H1 (cell line): ENCODE measurements around the gene THBS4. TPM values are rescaled to one million over a fixed set of nuclear protein-coding genes. Genes with fewer than 3 reads are reported as not detected.

ENCODE experiments used
- CTCF ChIA-PET: fragments of 300-600 bp; sonication (Branson Sonifier 250); formaldehyde crosslinking; loops from one replicate; lab custom pipeline; 2021; ENCODE audit not compliant: partially characterized antibody; lab: Charles Lee
- POLR2A ChIA-PET: fragments of 300-600 bp; sonication (Branson Sonifier 250); formaldehyde crosslinking; loops from one replicate; lab custom pipeline; 2021; ENCODE audit warnings: inconsistent platforms; ENCODE audit not compliant: partially characterized antibody; lab: Charles Lee
- DNase-seq, 2 experiments: peaks; one replicate each; pipeline versions ENCODE4 v3.0.0 to v3.0.0-alpha.2; 2010 to 2022; ENCODE audit warnings: low spot score in 2 of 2, low read depth in 1 of 2, mixed read lengths in 1 of 2
- FAIRE-seq: peaks from 2 replicates; lab custom pipeline; 2011; peaks lifted over from hg19 to GRCh38; lab: Jason Lieb, UNC
- H2AFZ ChIP-seq: 2 replicates; pipeline ENCODE4 v1.8.1; 2012; ENCODE audit warnings: low read length, inconsistent platforms
- H2AK5ac ChIP-seq: 2 replicates; pipeline ENCODE4 v1.6.1; 2013; ENCODE audit warnings: low read depth, low read length
- H2BK120ac ChIP-seq: replicated peaks from 2 replicates; pipeline ENCODE3; 2013; ENCODE audit warnings: low read depth, low read length, inconsistent platforms
- H2BK12ac ChIP-seq: 2 replicates; pipeline ENCODE4 v1.6.1; 2013; ENCODE audit warnings: low read depth, low read length
- H2BK15ac ChIP-seq: 2 replicates; pipeline ENCODE4 v1.6.1; 2013; ENCODE audit warnings: low read length
- H2BK20ac ChIP-seq: 2 replicates; pipeline ENCODE4 v1.6.1; 2013; ENCODE audit warnings: low read length
- H2BK5ac ChIP-seq: 2 replicates; pipeline ENCODE4 v1.6.1; 2013; ENCODE audit warnings: low read depth, low read length
- H3K14ac ChIP-seq: 2 replicates; pipeline ENCODE4 v1.6.1; 2013; ENCODE audit warnings: inconsistent platforms; ENCODE audit not compliant: insufficient read length
- H3K18ac ChIP-seq: 2 replicates; pipeline ENCODE4 v1.6.1; 2013; ENCODE audit warnings: low read length; ENCODE audit errors: extremely low read depth
- H3K23ac ChIP-seq: 2 replicates; pipeline ENCODE4 v1.6.1; 2013; ENCODE audit warnings: inconsistent platforms; ENCODE audit not compliant: insufficient read length
- H3K23me2 ChIP-seq: 2 replicates; pipeline ENCODE4 v1.6.1; 2013; ENCODE audit warnings: low read depth, low read length
- H3K27ac ChIP-seq: 2 replicates; pipeline ENCODE4 v1.6.1; 2011; ENCODE audit warnings: low read depth, low read length, inconsistent platforms
- H3K27me3 ChIP-seq, 4 experiments: replicated peaks in 1 of 4; 1 replicate in 1 of 4; 2 replicates in 3 of 4; pipeline versions ENCODE4 v1.6.1 to v1.8.1; 2011 to 2013; ENCODE audit warnings: low read length in 3 of 4, mild to moderate bottlenecking in 3 of 4, inconsistent platforms in 2 of 4, mixed read lengths in 2 of 4, moderate library complexity in 1 of 4; ENCODE audit not compliant: control insufficient read depth in 3 of 4, insufficient read depth in 3 of 4; ENCODE audit errors: extremely low read depth in 1 of 4
- H3K36me3 ChIP-seq, 4 experiments: 2 replicates each; pipeline versions ENCODE4 v1.6.1 to v1.8.1; 2011 to 2013; ENCODE audit warnings: mild to moderate bottlenecking in 4 of 4, low read length in 3 of 4, moderate library complexity in 2 of 4, control low read depth in 1 of 4, inconsistent platforms in 1 of 4; ENCODE audit not compliant: insufficient read depth in 4 of 4, control insufficient read depth in 2 of 4
- H3K4ac ChIP-seq: replicated peaks from 2 replicates; pipeline ENCODE3; 2013; ENCODE audit warnings: low read length, low read depth, mixed read lengths, inconsistent platforms; ENCODE audit not compliant: insufficient read length
- H3K4me1 ChIP-seq, 4 experiments: replicated peaks in 1 of 4; 1 replicate in 1 of 4; 2 replicates in 3 of 4; pipeline versions ENCODE4 v1.6.1 to v1.8.1; 2011 to 2013; ENCODE audit warnings: low read length in 3 of 4, inconsistent platforms in 2 of 4, mixed read lengths in 1 of 4; ENCODE audit not compliant: insufficient read depth in 4 of 4, control insufficient read depth in 3 of 4
- H3K4me2 ChIP-seq, 2 experiments: 2 replicates each; pipeline versions ENCODE4 v1.6.1 to v1.8.1; 2011 to 2013; ENCODE audit warnings: low read depth in 2 of 2, low read length in 2 of 2, control low read depth in 1 of 2, inconsistent platforms in 1 of 2, mild to moderate bottlenecking in 1 of 2; ENCODE audit not compliant: insufficient read depth in 1 of 2
- H3K4me3 ChIP-seq, 4 experiments: fragments of 200-600, 300-600 bp in 1 of 4; sonication (generic), shearing (Covaris generic), sonication (Bioruptor Twin) in 1 of 4; 2 replicates each; pipeline versions ENCODE4 v1.5.1 to v1.8.1; 2011 to 2016; ENCODE audit warnings: low read length in 4 of 4, low read depth in 3 of 4, control low read depth in 2 of 4, inconsistent platforms in 2 of 4, mild to moderate bottlenecking in 2 of 4, mixed read lengths in 1 of 4, moderate library complexity in 1 of 4; ENCODE audit not compliant: insufficient read depth in 2 of 4; ENCODE audit errors: extremely low read depth in 1 of 4
- H3K56ac ChIP-seq: replicated peaks from 2 replicates; pipeline ENCODE3; 2013; ENCODE audit warnings: low read depth, mild to moderate bottlenecking, mixed read lengths, low read length, inconsistent platforms; ENCODE audit not compliant: insufficient read length
- H3K79me1 ChIP-seq: 2 replicates; pipeline ENCODE4 v1.6.1; 2013; ENCODE audit warnings: low read depth, low read length, control low read depth
- H3K79me2 ChIP-seq, 2 experiments: 2 replicates each; pipeline versions ENCODE4 v1.6.1 to v1.8.1; 2012 to 2013; ENCODE audit warnings: low read length in 2 of 2, mild to moderate bottlenecking in 2 of 2, inconsistent platforms in 1 of 2; ENCODE audit not compliant: insufficient read depth in 2 of 2, control insufficient read depth in 1 of 2
- H3K9ac ChIP-seq, 4 experiments: replicated peaks in 1 of 4; 1 replicate in 1 of 4; 2 replicates in 3 of 4; pipeline versions ENCODE4 v1.6.1 to v1.8.1; 2011 to 2013; ENCODE audit warnings: low read depth in 3 of 4, low read length in 3 of 4, control low read depth in 2 of 4, mild to moderate bottlenecking in 2 of 4, moderate library complexity in 2 of 4, inconsistent platforms in 1 of 4; ENCODE audit errors: extremely low read depth in 1 of 4
- H3K9me3 ChIP-seq, 2 experiments: 2 replicates each; pipeline versions ENCODE4 v1.6.1 to v1.8.1; 2012 to 2013; ENCODE audit warnings: mild to moderate bottlenecking in 2 of 2, moderate library complexity in 2 of 2, control low read depth in 1 of 2, inconsistent platforms in 1 of 2, low read depth in 1 of 2, low read length in 1 of 2, mixed read lengths in 1 of 2; ENCODE audit not compliant: insufficient read depth in 2 of 2
- H4K20me1 ChIP-seq, 2 experiments: replicated peaks in 1 of 2; 2 replicates each; pipeline versions ENCODE3 to v1.8.1; 2011 to 2013; ENCODE audit warnings: inconsistent platforms in 2 of 2, low read length in 2 of 2, mild to moderate bottlenecking in 1 of 2; ENCODE audit not compliant: insufficient read depth in 2 of 2, control insufficient read depth in 1 of 2
- H4K5ac ChIP-seq: 2 replicates; pipeline ENCODE4 v1.6.1; 2013; ENCODE audit warnings: low read length, low read depth, mixed read lengths, inconsistent platforms; ENCODE audit not compliant: insufficient read length
- H4K8ac ChIP-seq: 2 replicates; pipeline ENCODE4 v1.8.0; 2013; ENCODE audit warnings: mild to moderate bottlenecking, moderate library complexity, low read length, inconsistent platforms; ENCODE audit not compliant: insufficient read depth; ENCODE audit errors: extremely low read depth
- H4K91ac ChIP-seq: replicated peaks from 2 replicates; pipeline ENCODE3; 2013; ENCODE audit warnings: low read length, mixed read lengths, inconsistent platforms; ENCODE audit not compliant: insufficient read length
- CEBPB ChIP-seq: IDR thresholded peaks from 2 replicates; pipeline ENCODE4 v1.6.1; 2012; ENCODE audit warnings: low read depth, low read length
- E2F6 ChIP-seq: IDR thresholded peaks from 2 replicates; pipeline ENCODE4 v1.6.1; 2012; ENCODE audit warnings: inconsistent platforms
- EGR1 ChIP-seq: IDR thresholded peaks from 2 replicates; pipeline ENCODE4 v1.6.1; 2011; ENCODE audit warnings: low read depth, low read length, borderline replicate concordance
- FOSL1 ChIP-seq: IDR thresholded peaks from 2 replicates; pipeline ENCODE4 v1.6.1; 2011; ENCODE audit warnings: mild to moderate bottlenecking, low read depth, low read length, moderate library complexity; ENCODE audit not compliant: insufficient read depth
- JUND ChIP-seq: IDR thresholded peaks from 2 replicates; pipeline ENCODE4 v1.6.1; 2011; ENCODE audit warnings: mild to moderate bottlenecking, improper control_type of control experiment, low read length
- MAFK ChIP-seq: IDR thresholded peaks from 2 replicates; pipeline ENCODE4 v1.6.1; 2012; ENCODE audit warnings: low read depth, mild to moderate bottlenecking, improper control_type of control experiment, low read length
- SP1 ChIP-seq: IDR thresholded peaks from 2 replicates; pipeline ENCODE4 v1.6.1; 2011; ENCODE audit warnings: low read depth, low read length
- SP2 ChIP-seq: IDR thresholded peaks from 2 replicates; pipeline ENCODE4 v1.6.1; 2012; ENCODE audit warnings: mild to moderate bottlenecking, low read length, inconsistent platforms
- SRF ChIP-seq: IDR thresholded peaks from 2 replicates; pipeline ENCODE4 v1.6.1; 2011; ENCODE audit warnings: mild to moderate bottlenecking, low read depth, low read length, moderate library complexity
- TAF1 ChIP-seq: IDR thresholded peaks from 2 replicates; pipeline ENCODE4 v1.6.1; 2011; ENCODE audit warnings: mild to moderate bottlenecking, low read depth, low read length
- TBP ChIP-seq: IDR thresholded peaks from 2 replicates; pipeline ENCODE4 v1.6.1; 2011; ENCODE audit warnings: low read depth, low read length, improper control_type of control experiment
- TEAD4 ChIP-seq: IDR thresholded peaks from 2 replicates; pipeline ENCODE4 v1.6.1; 2012; ENCODE audit warnings: low read depth, low read length, inconsistent platforms, mixed read lengths
- ZNF274 ChIP-seq: IDR thresholded peaks from 2 replicates; pipeline ENCODE4 v1.7.0; 2012; ENCODE audit warnings: low read length, borderline replicate concordance; ENCODE audit errors: extremely low read depth
- WGBS, 2 experiments: shearing (Covaris generic) in 1 of 2; methylation state at CpG; one replicate each; pipeline versions ENCODE4 v1.1.6 to v1.1.7; 2013 to 2015; ENCODE audit warnings: low lambda C conversion rate in 2 of 2, mixed read lengths in 2 of 2, inconsistent platforms in 1 of 2, low coverage in 1 of 2, missing lambda C conversion rate in 1 of 2; ENCODE audit not compliant: insufficient replicate concordance in 2 of 2, insufficient coverage in 1 of 2, insufficient read length in 1 of 2; ENCODE audit errors: extremely low coverage in 1 of 2, missing lambda C conversion rate in 1 of 2; 5-methylcytosine and 5-hydroxymethylcytosine counted together
- polyA plus RNA-seq, 7 experiments: library from polyadenylated mRNA; depleted of rRNA in 3 of 7; stranded (reverse) in 5 of 7; unstranded in 2 of 7; fragments of >200 nt in 5 of 7; fragments of 200-250 nt in 2 of 7; gene quantifications; 1 replicate in 5 of 7; 2 replicates in 1 of 7; 4 replicates in 1 of 7; pipeline versions ENCODE4 v1.2.1 to v1.2.3, GENCODE V29; 2011 to 2013; ENCODE audit warnings: missing spikeins in 2 of 7, mixed read lengths in 2 of 7
- total RNA-seq: library from RNA; stranded (reverse); fragmentation: NEBNext Ultra II Directional; extraction: Animal tissue kit (Norgen Biotek cat#: 25700); gene quantifications from 2 replicates; pipeline ENCODE4 v1.2.1, GENCODE V29; 2021

THBS4 gene
- total and polyA plus RNA-seq, 2 of the 8 experiments (the other 6 are each of a cell fraction or from before 2014, with no cell fraction given), result 12.8 to 25.4 TPM

GRCh38 chr5:80076131-80077050 is 41.2 kb downstream of the THBS4 start:
- no peak overlapping the region for H2BK20ac ChIP-seq
- no peak overlapping the region for H2BK15ac ChIP-seq
- H3K14ac ChIP-seq, result no peak overlapping the region
- no peak overlapping the region for H4K5ac ChIP-seq
- CTCF ChIA-PET, result interaction anchor here (0.7 to 1.1 kb wide), 2 partner anchors 11 to 198 kb away, joined by 3 to 6 read pairs; no protein-coding TSS in a partner anchor
- no peaks in the 10 kb centered on the region for H3K23me2 ChIP-seq
- no peak overlapping the region for H3K23ac ChIP-seq
- H2AFZ ChIP-seq, result no peak overlapping the region
- H3K9ac ChIP-seq, result no peak overlapping the region
- H3K9me3 ChIP-seq, result no peaks in the 10 kb centered on the region; a peak in 1 of 4 replicates
- POLR2A ChIA-PET, result no interaction called here
- no peaks in the 10 kb centered on the region for H3K79me1 ChIP-seq
- no peak for FAIRE-seq
- no peak overlapping the region for H3K18ac ChIP-seq
- H4K91ac ChIP-seq, result no peak overlapping the region
- no peak for DNase-seq
- no peak overlapping the region for H4K8ac ChIP-seq
- no peak overlapping the region for H2AK5ac ChIP-seq
- no peaks in the 10 kb centered on the region; a peak in 1 of 8 replicates for H3K36me3 ChIP-seq
- no peak overlapping the region for H3K27ac ChIP-seq
- no peaks in the 10 kb centered on the region for H3K4me1 ChIP-seq
- 84% methylated on average over 10 of the region's 10 CpGs; no CpG with 5 or more reads in 1 of the 2 experiments for WGBS, 2 experiments
- no peak overlapping the region for H3K56ac ChIP-seq
- no peak overlapping the region for H2BK12ac ChIP-seq
- no peak overlapping the region for H3K4ac ChIP-seq
- no peak overlapping the region for H2BK5ac ChIP-seq
- H2BK120ac ChIP-seq, result no peak overlapping the region
- no peak overlapping the region for H3K4me3 ChIP-seq
- no peak overlapping the region for H3K4me2 ChIP-seq
- no peaks in the 10 kb centered on the region for H3K27me3 ChIP-seq
- H3K79me2 ChIP-seq, result no peaks in the 10 kb centered on the region
- H4K20me1 ChIP-seq, result no peaks in the 10 kb centered on the region
- no peak for TF ChIP-seq SP2
- no peak for TF ChIP-seq TAF1
- TF ChIP-seq ZNF274, result no peak
- TF ChIP-seq CEBPB, result no peak
- TF ChIP-seq EGR1, result no peak
- no peak for TF ChIP-seq MAFK
- no peak for TF ChIP-seq SRF
- no peak for TF ChIP-seq JUND
- TF ChIP-seq TBP, result no peak
- no peak for TF ChIP-seq SP1
- TF ChIP-seq E2F6, result no peak
- TF ChIP-seq FOSL1, result no peak
- no peak for TF ChIP-seq TEAD4
